Fibroblast of the aortic adventitia (primary cell): Measurements from ENCODE around the gene PRSS48. TPM values are rescaled to one million over a fixed set of nuclear protein-coding genes. Genes with fewer than 3 reads are reported as not detected.

Experiments
- DNase-seq: peaks from one replicate; pipeline ENCODE4 v3.0.0-alpha.2; 2010; ENCODE audit warnings: low read depth
- H3K4me3 ChIP-seq: 2 replicates; pipeline ENCODE4 v1.5.1; 2011; ENCODE audit warnings: low read depth, mild to moderate bottlenecking, control low read depth, low read length, moderate library complexity
- CTCF ChIP-seq: IDR thresholded peaks from 2 replicates; pipeline ENCODE4 v1.5.1; 2011; ENCODE audit warnings: mild to moderate bottlenecking, low read length, control low read depth, inconsistent platforms; ENCODE audit not compliant: insufficient read depth
- total RNA-seq: library from RNA; depleted of rRNA; stranded (reverse); fragments of >200 nt; gene quantifications from 2 replicates; pipeline ENCODE4 v1.2.3, GENCODE V29; 2012; ENCODE audit warnings: low replicate concordance

The PRSS48 gene
- total RNA-seq, 1 donor = not detected

GRCh38 chr4:151324124-151324751 is 47.3 kb downstream of the PRSS48 start:
- H3K4me3 ChIP-seq = peak overlapping the region; percentile 74
- no peak for TF ChIP-seq CTCF
- DNase-seq = no peak

GRCh38 chr4:151324752-151325110 is 47.8 kb downstream of the PRSS48 start:
- peak; percentile 38 for DNase-seq
- no peak for TF ChIP-seq CTCF
- H3K4me3 ChIP-seq = peak overlapping the region; percentile 74

GRCh38 chr4:151325111-151325948 is 48.4 kb downstream of the PRSS48 start, which contains the start of gene SH3D19:
SH3D19 (minus strand) TSS chr4:151325605; CDS start chr4:151325352, 253 bp downstream.
- DNase-seq = peak; percentile 66
- peak within 1 kb of the TSS; percentile 74 for H3K4me3 ChIP-seq
- TF ChIP-seq CTCF = no peak

GRCh38 chr4:151325949-151326246 is 48.9 kb downstream of the PRSS48 start:
- DNase-seq = no peak
- H3K4me3 ChIP-seq = peak overlapping the region; percentile 74
- TF ChIP-seq CTCF = no peak

GRCh38 chr4:151329217-151330007 is 52.5 kb downstream of the PRSS48 start:
- no peak for TF ChIP-seq CTCF
- no peak overlapping the region for H3K4me3 ChIP-seq
- peak; percentile 26 for DNase-seq

GRCh38 chr4:151331276-151332042 is 54.5 kb downstream of the PRSS48 start:
- no peak overlapping the region for H3K4me3 ChIP-seq
- no peak for TF ChIP-seq CTCF
- peak; percentile 35 for DNase-seq
